SK-N-MC (cell line): Measurements from ENCODE around the gene YOD1.

Source experiments
- EZH2 ChIP-seq: fragments of 200-600 bp; sonication (generic); IDR thresholded peaks from one replicate; pipeline ENCODE4 v1.6.1; 2017; ENCODE audit warnings: antibody characterized with exemption
- FOXP2 ChIP-seq: optimal IDR thresholded peaks from 2 replicates; pipeline ENCODE3; 2011; ENCODE audit warnings: mild to moderate bottlenecking, moderate library complexity; ENCODE audit not compliant: insufficient read depth; ENCODE audit errors: extremely low read length, control extremely low read depth

DNA sequence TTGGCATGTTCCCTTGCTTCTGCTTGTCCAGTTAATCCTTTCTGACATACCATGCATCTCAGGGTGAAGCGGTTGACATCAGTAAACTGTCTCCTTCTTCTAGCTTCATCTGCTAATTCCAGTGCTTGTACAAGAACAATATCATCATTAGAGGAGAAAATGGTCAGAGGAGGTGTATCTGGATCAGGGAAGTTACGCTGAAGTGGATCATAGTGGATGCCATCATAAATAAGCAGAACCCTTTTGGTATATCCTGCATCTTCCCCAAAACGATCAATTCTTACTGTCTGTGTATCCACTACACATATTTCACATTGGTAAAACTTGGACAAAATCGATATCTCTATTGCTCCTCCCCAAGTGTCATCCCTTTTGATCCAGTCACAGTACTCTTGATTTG, 2.0 kb downstream of the YOD1 start:
- TF ChIP-seq EZH2 = no peak
- TF ChIP-seq FOXP2 = no peak
